D721Med (cell line): ENCODE measurements around the gene PDIA2.

Experiments used
- DNase-seq: peaks from one replicate; pipeline ENCODE4 v3.0.0; 2011; ENCODE audit warnings: low spot score; ENCODE audit not compliant: insufficient read length
- FAIRE-seq: peaks from 2 replicates; lab custom pipeline; 2011; peaks lifted over from hg19 to GRCh38; lab: Jason Lieb, UNC
- CTCF ChIP-seq: IDR thresholded peaks from 2 replicates; pipeline ENCODE4 v1.5.1; 2012; ENCODE audit warnings: mild to moderate bottlenecking, control low read depth; ENCODE audit not compliant: insufficient read depth; ENCODE audit errors: missing control alignments

The PDIA2 gene

GRCh38 chr16:287981-288920, 5.3 kb downstream of the PDIA2 start:
- no peak for FAIRE-seq
- no peak for TF ChIP-seq CTCF
- no peak for DNase-seq

GRCh38 chr16:289395-289997, 6.5 kb downstream of the PDIA2 start:
- TF ChIP-seq CTCF: no peak
- FAIRE-seq (no peak), DNase-seq (no peak)

- no peak for TF ChIP-seq CTCF
- FAIRE-seq (no peak), DNase-seq (no peak)
Observed at GRCh38 chr16:290015-290680, 7.2 kb downstream of the PDIA2 start.

GRCh38 chr16:290681-291405, 7.9 kb downstream of the PDIA2 start:
- no peak for DNase-seq
- FAIRE-seq: no peak
- TF ChIP-seq CTCF: no peak

- DNase-seq: no peak
- no peak for TF ChIP-seq CTCF
- no peak for FAIRE-seq
Observed at GRCh38 chr16:291539-291938, 8.6 kb downstream of the PDIA2 start.

GRCh38 chr16:293043-293775, 10.2 kb downstream of the PDIA2 start:
- DNase-seq (no peak), FAIRE-seq (no peak)
- TF ChIP-seq CTCF: no peak
